GM18507 (cell line): ENCODE data around the gene RHOG.

Experiments used
- DNase-seq: peaks from one replicate; pipeline ENCODE4 v3.0.0; 2011; ENCODE audit warnings: low read depth; ENCODE audit not compliant: insufficient read length; ENCODE audit errors: extremely low spot score
- FAIRE-seq: peaks from 2 replicates; lab custom pipeline; 2011; peaks lifted over from hg19 to GRCh38; lab: Jason Lieb, UNC

RHOG gene

GRCh38 chr11:3840870-3841425 is at the start of gene RHOG:
TSS of gene RHOG (minus strand) at chr11:3840959. CDS start at chr11:3828138, 12,821 bp downstream.
- peak; percentile 62 for DNase-seq
- FAIRE-seq = no peak

GRCh38 chr11:3890014-3890413 is 49.3 kb upstream of the RHOG start:
- DNase-seq = no peak
- FAIRE-seq = no peak

- no peak for FAIRE-seq
- no peak for DNase-seq
Measured at GRCh38 chr11:3888876-3889275, 48.1 kb upstream of the RHOG start.

GRCh38 chr11:3886985-3887384 is 46.2 kb upstream of the RHOG start:
- DNase-seq (no peak), FAIRE-seq (no peak)

- DNase-seq (no peak), FAIRE-seq (no peak)
Measured at GRCh38 chr11:3885855-3886254, 45.1 kb upstream of the RHOG start.

DNA sequence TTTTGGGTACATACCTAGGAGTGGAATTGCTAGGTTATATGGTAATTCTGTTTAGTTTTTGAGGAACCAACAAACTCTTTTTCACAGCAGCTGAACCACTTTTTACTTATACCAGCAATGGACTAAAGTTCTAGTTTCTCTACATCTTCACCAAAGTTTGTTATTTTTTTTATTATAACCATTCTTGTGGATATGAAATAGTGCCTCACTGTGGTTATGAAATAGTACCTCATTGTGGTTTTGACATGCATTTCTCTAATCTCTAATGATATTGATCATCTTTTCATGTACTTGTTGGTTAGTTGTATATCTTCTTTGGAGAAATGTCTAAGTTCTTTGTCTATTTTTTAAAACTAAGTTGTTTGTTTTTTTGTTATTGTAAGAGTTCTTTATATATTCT is 41.9 kb upstream of the RHOG start:
- no peak for DNase-seq
- FAIRE-seq = no peak

GRCh38 chr11:3880724-3881123 is 40.0 kb upstream of the RHOG start:
- DNase-seq (no peak), FAIRE-seq (peak; percentile 90)

- FAIRE-seq (peak; percentile 78), DNase-seq (no peak)
Measured at GRCh38 chr11:3879967-3880542, 39.3 kb upstream of the RHOG start.

DNA sequence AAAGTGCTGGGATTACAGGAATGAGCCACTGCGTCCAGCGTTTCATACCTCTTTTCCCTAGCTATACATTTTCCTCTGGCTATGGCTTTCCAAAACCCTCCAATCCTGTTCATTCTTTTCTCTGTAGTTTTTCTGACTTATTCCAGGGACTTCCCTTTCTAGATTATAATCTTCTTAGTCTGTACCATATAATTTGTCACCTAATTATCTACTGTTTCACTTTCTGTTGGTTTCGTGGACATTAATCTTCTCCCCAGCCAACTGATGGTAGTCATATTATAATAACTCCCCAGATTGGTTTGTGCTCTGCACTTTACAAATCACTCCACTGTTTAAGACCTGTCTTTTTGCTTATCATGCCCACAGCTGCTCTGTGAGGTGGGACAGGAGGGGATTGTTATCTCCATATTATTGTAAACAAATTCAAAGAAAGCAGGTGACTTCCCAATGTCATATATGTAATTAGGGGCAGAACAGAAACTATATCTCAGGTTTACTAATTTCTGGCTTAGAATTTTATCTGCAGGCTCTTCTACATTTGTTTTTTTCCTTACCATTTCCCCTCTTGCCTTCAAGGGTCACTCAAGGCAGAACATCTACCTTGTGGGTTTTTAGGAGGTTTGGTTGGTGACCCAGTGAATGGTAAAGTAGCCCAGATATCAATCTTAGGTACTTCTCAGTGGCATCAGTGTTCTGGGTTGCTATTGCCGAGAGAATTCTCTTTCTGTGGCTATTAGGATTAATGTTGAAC is 38.6 kb upstream of the RHOG start:
- DNase-seq (no peak), FAIRE-seq (peak; percentile 66)

- FAIRE-seq = no peak
- no peak for DNase-seq
Measured at GRCh38 chr11:3878258-3878584, 37.5 kb upstream of the RHOG start.

DNA sequence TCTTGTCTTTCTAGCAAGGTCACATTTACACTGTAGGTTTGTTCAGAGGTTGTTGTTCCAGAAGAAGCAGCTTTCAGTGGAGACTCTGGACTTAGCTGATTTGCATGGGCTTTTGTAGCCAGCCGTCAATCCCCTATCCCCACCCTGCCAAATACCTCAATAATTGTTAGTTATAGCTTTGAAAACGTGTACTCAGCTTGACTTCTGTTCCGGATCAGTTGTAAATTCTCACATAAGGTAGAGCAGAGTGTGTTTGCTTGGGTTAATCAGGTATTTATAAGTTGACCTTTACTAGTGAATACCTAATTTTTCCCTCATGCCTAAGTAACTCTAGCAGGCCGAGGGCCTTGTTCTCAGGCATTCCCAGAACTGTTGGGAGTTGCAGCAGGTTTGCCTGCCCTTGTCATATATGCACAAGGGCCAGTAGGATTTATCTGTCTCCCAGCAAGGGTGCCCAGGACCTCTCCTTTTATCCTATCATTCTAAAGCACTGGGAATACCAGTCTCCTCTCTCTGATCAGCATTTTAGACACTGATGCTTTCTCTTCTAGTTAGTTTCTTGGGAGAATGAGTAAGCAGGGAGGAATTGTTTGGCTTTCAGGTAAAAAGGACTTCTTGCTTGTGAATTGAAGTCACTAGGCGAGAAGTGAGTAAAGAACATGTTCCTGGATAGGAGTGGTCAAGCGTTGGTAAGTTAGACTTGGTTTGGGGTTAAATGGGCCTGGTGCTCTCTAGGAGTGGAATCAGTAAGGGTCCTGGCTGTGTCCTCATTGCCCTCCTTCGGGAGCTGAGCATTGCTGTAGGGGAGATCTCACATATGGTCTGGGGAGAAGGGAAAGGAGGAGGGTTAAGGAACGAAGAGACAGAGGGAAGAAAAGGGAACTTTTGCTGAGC is 36.9 kb upstream of the RHOG start:
- peak; percentile 66 for FAIRE-seq
- DNase-seq = no peak

DNA sequence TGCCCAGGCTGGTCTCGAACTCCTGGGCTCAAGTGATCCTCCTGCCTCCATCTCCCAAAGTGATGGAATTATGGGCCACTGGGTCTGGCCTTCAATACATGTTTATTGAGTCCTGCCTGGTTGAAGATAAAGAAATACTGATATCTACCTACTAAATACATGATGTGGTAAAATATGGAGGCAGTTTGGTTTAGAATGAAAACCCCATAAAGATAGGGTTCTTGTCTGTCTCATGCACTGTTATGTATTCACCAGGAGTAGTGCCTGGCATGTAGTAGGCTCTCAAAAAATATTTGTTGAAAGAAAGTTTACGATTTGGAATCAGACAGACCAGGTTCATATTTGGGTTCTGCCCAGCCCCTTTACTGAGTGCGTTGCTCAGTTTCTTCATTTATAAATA is 35.9 kb upstream of the RHOG start:
- DNase-seq (no peak), FAIRE-seq (no peak)

DNA sequence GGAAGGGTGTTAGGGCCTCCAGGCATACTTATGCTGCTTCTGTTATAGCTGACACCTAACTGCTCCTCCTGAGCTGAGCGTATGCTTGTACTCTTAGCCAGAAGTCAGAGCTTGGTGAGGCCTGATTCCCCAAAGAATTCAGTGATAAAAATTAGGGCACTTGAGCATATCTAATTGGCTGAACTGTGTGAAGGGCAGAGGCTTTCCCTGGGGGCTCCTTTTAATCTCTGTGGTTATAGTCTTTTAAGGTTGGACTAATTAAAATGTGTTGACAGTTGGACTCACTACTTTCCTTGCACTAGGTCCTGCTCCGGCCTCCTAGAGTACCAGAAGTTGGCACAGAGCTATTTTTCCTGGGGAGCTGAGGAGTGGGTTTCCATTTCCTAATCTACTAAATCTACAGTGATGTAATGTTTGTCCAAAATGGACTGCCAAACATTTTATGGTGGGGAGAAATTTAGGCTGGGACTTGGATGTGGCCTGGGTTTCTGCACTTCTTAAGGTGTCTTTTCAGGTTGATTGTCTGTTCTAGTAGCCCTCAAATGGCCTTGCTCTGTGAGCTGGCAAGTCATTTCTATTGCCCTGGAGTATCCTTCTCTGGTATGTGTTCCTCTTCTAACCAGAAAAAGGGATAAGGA is 33.1 kb upstream of the RHOG start:
- DNase-seq (no peak), FAIRE-seq (no peak)

DNA sequence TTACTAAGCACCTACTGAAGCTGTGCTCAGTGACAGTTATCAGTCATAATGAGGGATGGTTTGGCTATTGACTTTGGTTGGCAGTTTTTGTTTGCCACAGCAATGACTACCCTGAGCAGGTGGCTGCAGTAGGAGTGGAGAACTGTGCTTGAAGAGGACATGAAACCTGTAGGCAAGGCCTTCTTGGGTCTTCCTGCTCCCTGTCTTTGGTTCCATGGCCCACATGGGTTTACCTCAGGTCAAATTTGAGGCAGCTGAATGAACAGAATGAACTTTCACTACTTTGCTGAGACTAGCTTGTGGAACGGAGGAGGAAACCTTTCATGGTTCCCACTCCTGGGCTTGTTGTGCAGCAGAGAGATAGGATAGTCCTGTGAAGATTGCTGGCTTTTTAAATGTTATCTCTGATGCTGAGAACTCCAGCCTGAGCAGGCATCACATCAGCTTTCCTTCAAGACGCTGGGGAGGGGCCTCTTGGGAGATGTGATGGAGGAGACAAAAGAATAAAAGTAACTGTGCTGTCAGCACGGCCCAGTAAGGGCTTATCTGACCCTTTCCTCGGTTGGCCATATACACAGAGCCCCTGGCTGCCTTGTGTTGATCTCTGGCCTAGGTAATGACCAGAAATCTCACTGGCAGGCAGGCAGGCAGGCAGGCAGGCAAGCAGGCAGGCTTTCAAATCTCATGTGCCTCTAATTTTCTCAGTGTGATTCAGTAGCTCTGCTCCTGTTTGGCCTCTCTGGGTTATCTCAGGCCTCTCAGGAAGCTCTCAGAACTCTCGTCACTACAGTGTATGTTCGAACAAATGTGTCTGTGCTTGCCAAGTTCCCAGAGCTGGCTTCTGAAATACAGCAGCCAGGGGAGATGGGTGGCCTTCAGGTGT is 26.7 kb upstream of the RHOG start:
- DNase-seq = no peak
- FAIRE-seq = peak; percentile 69

- no peak for DNase-seq
- no peak for FAIRE-seq
Measured at GRCh38 chr11:3866836-3867208, 26.1 kb upstream of the RHOG start.

GRCh38 chr11:3866206-3866605 is 25.4 kb upstream of the RHOG start:
- DNase-seq = no peak
- FAIRE-seq = peak; percentile 29

GRCh38 chr11:3865388-3866193 is 24.8 kb upstream of the RHOG start:
- DNase-seq (no peak), FAIRE-seq (peak; percentile 75)

DNA sequence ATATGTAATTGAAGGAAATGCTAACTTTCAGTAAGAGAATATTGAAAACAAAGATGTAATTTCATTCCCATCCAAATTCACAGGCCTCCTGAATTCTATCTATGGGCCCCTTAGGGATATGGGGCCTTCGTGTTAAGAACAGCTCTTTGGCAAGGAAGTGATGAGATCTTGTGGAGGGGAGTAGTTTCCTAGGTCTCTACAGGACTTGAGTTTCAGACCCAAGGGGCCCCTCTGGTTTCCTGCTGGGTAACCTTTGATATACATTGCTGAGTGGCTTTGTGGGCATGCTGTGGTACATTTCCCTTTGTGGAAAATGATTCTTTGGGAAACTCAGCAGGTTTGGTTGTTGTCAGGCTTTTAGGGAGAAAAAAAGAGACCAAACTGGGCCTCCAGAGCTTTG is 20.9 kb upstream of the RHOG start:
- FAIRE-seq = no peak

More for the DNA sequence above, 20.9 kb upstream of the RHOG start:
- DNase-seq = no peak
